Esophagus squamous epithelium (tissue), 5 donors: ENCODE results near the gene PVALEF. TPM values are rescaled to one million over a fixed set of nuclear protein-coding genes. Genes with fewer than 3 reads are reported as not detected.

Experiments used
- DNase-seq: peaks from one replicate; lab custom pipeline; 2025; lab: John Stamatoyannopoulos, UW
- H3K27ac ChIP-seq, 4 donors: fragments of 200-600 bp; sonication (generic); one replicate each; pipeline ENCODE4 v1.5.1; 2016 to 2019; ENCODE audit warnings: mild to moderate bottlenecking in 1 of 4
- H3K27me3 ChIP-seq, 4 donors: fragments of 200-600 bp; sonication (generic); 1 replicate in 3 of 4; 2 replicates in 1 of 4; pipeline versions ENCODE4 v1.5.1 to v1.6.0; 2017 to 2021; ENCODE audit warnings: antibody characterized with exemption in 1 of 4
- H3K36me3 ChIP-seq, 3 donors: fragments of 200-600 bp; sonication (generic); one replicate each; pipeline ENCODE4 v1.5.1; 2016 to 2019
- H3K4me1 ChIP-seq, 3 donors: fragments of 200-600 bp; sonication (generic); one replicate each; pipeline ENCODE4 v1.5.1; 2017 to 2019
- H3K4me3 ChIP-seq, 4 donors: fragments of 200-600 bp; sonication (generic); 1 replicate in 3 of 4; 2 replicates in 1 of 4; pipeline ENCODE4 v1.5.1; 2016 to 2019; ENCODE audit warnings: mild to moderate bottlenecking in 2 of 4, moderate library complexity in 1 of 4
- H3K9me3 ChIP-seq, 3 donors: fragments of 200-600 bp; sonication (generic); one replicate each; pipeline ENCODE4 v1.5.1; 2016 to 2019
- CTCF ChIP-seq, 6 experiments: fragments of 450-650 bp in 4 of 6; fragments of 200-600 bp in 2 of 6; sonication (generic) in 2 of 6; IDR thresholded peaks; one replicate each; pipeline ENCODE4 v1.5.1; 2016 to 2019; ENCODE audit warnings: antibody characterized with exemption in 6 of 6, mild to moderate bottlenecking in 4 of 6, moderate library complexity in 4 of 6
- POLR2A ChIP-seq, 4 donors: fragments of 450-650 bp; IDR thresholded peaks; one replicate each; pipeline ENCODE4 v1.6.1; 2017; ENCODE audit warnings: antibody characterized with exemption in 4 of 4, mild to moderate bottlenecking in 4 of 4, moderate library complexity in 3 of 4
- WGBS, 2 donors: methylation state at CpG; one replicate each; pipeline ENCODE4 v1.1.5; 2018; 5-methylcytosine and 5-hydroxymethylcytosine counted together
- intact Hi-C: fragments of 100-400 bp; cut with DNase I; formaldehyde crosslinking; loops from one replicate; pipeline ENCODE4 v1.15.0; 2022
- total RNA-seq, 4 donors: library from RNA; depleted of rRNA; stranded (reverse); fragments of >200 nt; gene quantifications; one replicate each; pipeline ENCODE4 v1.1.0, GENCODE V29; 2016
- donor health status: DM: yes; HTN: yes; CAD: no.

PVALEF gene
- total RNA-seq, 4 donors from 2014 or later, result not detected

GRCh38 chr17:81118308-81119221 lies 46.7 kb upstream of the PVALEF start:
- H3K36me3 ChIP-seq, result peaks cover 0 to 34% (median 0%) of the 10 kb centered on the region in 3 donors
- H3K4me1 ChIP-seq, result peaks cover 13 to 56% (median 16%) of the 10 kb centered on the region in 3 donors
- intact Hi-C loops, result no loop called here
- H3K27me3 ChIP-seq, result peaks cover 0 to 45% (median 7%) of the 10 kb centered on the region in 4 donors
- WGBS, 2 donors, result 30 to 48% methylated on average over 4 to 9 of the region's 24 CpGs
- DNase-seq, result no peak
- H3K4me3 ChIP-seq, result peak overlapping the region; percentile 18 to 59 (median 36)
- no peaks in the 10 kb centered on the region for H3K9me3 ChIP-seq
- TF ChIP-seq CTCF (IDR thresholded peaks at IDR 0.05) (no peak), POLR2A (IDR thresholded peaks at IDR 0.05) (no peak)
- H3K27ac ChIP-seq, result peak overlapping the region in 2 of 4 donors; percentile 11 to 43

GRCh38 chr17:81119223-81120148 lies 45.8 kb upstream of the PVALEF start:
- Histone ChIP-seq H3K4me1 (peaks cover 13 to 56% (median 16%) of the 10 kb centered on the region in 3 donors), H3K27me3 (peaks cover 0 to 55% (median 7%) of the 10 kb centered on the region in 4 donors), H3K36me3 (peaks cover 0 to 26% (median 0%) of the 10 kb centered on the region in 3 donors), H3K9me3 (no peaks in the 10 kb centered on the region), H3K4me3 (peak overlapping the region; percentile 18 to 59 (median 36)), H3K27ac (peak overlapping the region; percentile 10 to 48 (median 28))
- peak; percentile 39 for DNase-seq
- no peak for TF ChIP-seq POLR2A (IDR thresholded peaks at IDR 0.05)
- TF ChIP-seq CTCF (IDR thresholded peaks at IDR 0.05), result peak in 4 of 6 experiments; percentile 5 to 35 (median 17)
- WGBS, 2 donors, result 31 to 90% methylated on average over 6 to 11 of the region's 89 CpGs
- intact Hi-C loops, result no loop called here

GRCh38 chr17:81120149-81120484 lies 45.2 kb upstream of the PVALEF start:
- intact Hi-C loops, result no loop called here
- TF ChIP-seq POLR2A (IDR thresholded peaks at IDR 0.05) (no peak), CTCF (IDR thresholded peaks at IDR 0.05) (no peak)
- Histone ChIP-seq H3K4me1 (peaks cover 13 to 53% (median 16%) of the 10 kb centered on the region in 3 donors), H3K27me3 (peaks cover 0 to 61% (median 7%) of the 10 kb centered on the region in 4 donors), H3K36me3 (peaks cover 0 to 19% (median 0%) of the 10 kb centered on the region in 3 donors), H3K9me3 (no peaks in the 10 kb centered on the region), H3K4me3 (peak overlapping the region in 3 of 4 donors; percentile 35 to 59 (median 38)), H3K27ac (peak overlapping the region in 2 of 4 donors; percentile 14 to 41)
- WGBS, 2 donors, result 58 to 80% methylated on average over 5 to 11 of the region's 33 CpGs
- DNase-seq, result no peak

GRCh38 chr17:81120695-81121621 lies 44.3 kb upstream of the PVALEF start:
- intact Hi-C loops, result no loop called here
- 61% methylated on average over 7 to 9 of the region's 45 CpGs for WGBS, 2 donors
- DNase-seq, result no peak

More at GRCh38 chr17:81120695-81121621, 44.3 kb upstream of the PVALEF start:
- H3K27me3 ChIP-seq, result peaks cover 0 to 67% (median 7%) of the 10 kb centered on the region in 4 donors
- H3K4me3 ChIP-seq, result no peak overlapping the region
- peaks cover 13 to 56% (median 16%) of the 10 kb centered on the region in 3 donors for H3K4me1 ChIP-seq
- peaks cover 0 to 11% (median 0%) of the 10 kb centered on the region in 3 donors for H3K36me3 ChIP-seq
- H3K27ac ChIP-seq, result no peak overlapping the region
- no peaks in the 10 kb centered on the region for H3K9me3 ChIP-seq
- TF ChIP-seq CTCF (IDR thresholded peaks at IDR 0.05), result no peak
- TF ChIP-seq POLR2A (IDR thresholded peaks at IDR 0.05), result no peak
